Skin epidermis (tissue), 12 donors: ENCODE measurements around the gene P3H3.

ENCODE experiments used
- H3K27ac ChIP-seq, 21 experiments: fragments of 200-600 bp; sonication (generic) in 11 of 21; one replicate each; pipeline ENCODE4 v1.5.0; 2020; ENCODE audit warnings: mild to moderate bottlenecking in 3 of 21, inconsistent platforms in 2 of 21, moderate library complexity in 2 of 21
- H3K4me3 ChIP-seq, 7 experiments: fragments of 200-600 bp; sonication (generic) in 2 of 7; one replicate each; pipeline ENCODE4 v1.5.0; 2020; ENCODE audit warnings: inconsistent platforms in 2 of 7, mild to moderate bottlenecking in 2 of 7, moderate library complexity in 1 of 7

Gene P3H3

DNA sequence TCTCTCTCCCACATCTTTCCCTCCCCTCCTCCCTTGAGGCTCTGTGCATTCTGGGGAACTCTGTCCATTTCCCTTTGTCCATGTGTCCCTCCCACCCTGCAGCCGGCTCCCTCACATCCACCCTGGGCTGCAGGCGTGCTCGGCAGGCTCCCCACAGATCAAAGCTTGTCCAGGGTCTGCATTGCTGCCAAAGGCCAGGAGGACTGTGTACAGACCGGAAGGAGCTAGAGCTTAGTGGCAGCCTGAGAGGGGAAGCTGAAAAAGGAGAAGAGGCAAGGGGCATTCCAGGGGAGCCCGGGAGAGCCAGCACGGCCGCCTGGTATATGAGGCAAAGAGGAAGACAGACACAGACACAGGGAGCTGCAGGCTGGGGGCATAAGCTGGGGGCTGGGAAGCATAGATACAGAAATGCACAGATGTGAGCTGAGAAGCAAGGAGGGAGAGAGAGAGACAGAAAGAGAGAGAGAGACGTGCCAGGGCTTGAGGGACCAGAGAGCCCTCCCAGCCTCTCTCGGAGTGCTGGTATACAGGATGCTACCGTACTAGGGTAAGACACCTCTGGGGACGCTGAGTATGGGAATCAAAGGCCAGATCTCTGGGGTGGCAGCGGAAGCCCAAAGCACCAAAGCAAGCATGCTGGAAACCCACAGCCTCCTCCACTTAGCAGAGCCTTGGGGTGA lies 35.5 kb upstream of the P3H3 start:
- peak overlapping the region; percentile 1 to 48 (median 34) for H3K4me3 ChIP-seq
- H3K27ac ChIP-seq, result peak overlapping the region in 20 of 21 experiments; percentile 7 to 93 (median 56)

DNA sequence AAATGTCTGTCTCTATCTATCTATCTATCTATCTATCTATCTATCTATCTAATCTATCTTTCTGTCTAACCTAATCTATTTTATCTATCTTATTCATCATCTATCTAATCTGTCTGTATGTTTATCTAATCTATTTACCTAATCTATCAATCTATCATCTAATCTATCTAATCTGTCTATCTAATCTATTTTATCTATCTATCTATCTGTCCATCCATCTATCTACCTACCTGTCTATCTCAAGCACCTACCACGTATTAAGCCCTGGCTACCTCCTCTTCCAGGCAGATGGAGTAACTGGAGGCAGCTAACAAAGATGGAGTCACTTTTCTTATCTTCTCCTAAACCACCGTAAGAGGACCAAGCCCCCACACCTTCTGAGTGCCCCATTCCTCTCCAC lies 33.1 kb upstream of the P3H3 start:
- no peak overlapping the region for H3K27ac ChIP-seq

DNA sequence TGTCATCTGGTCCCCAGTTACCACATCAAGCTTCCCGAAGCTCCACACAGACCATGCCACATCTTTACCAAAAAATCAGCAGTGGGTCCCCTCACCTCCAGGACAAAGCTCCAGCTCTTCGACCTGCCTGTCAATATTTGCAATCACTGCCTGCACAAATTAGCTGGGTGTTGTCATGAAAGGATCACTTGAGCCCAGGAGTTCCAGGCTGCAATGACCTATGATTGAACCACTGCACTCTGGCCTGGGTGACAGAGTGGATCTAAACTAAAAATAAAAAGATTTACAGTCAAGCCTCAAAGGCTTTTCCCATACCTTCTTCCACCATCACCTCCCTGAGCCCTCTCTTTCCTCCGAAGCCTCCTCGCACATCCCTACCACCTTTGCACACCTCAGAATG lies 31.6 kb upstream of the P3H3 start:
- Histone ChIP-seq H3K27ac (no peak overlapping the region), H3K4me3 (no peak overlapping the region)

More for the DNA sequence above, 33.1 kb upstream of the P3H3 start:
- no peak overlapping the region for H3K4me3 ChIP-seq

DNA sequence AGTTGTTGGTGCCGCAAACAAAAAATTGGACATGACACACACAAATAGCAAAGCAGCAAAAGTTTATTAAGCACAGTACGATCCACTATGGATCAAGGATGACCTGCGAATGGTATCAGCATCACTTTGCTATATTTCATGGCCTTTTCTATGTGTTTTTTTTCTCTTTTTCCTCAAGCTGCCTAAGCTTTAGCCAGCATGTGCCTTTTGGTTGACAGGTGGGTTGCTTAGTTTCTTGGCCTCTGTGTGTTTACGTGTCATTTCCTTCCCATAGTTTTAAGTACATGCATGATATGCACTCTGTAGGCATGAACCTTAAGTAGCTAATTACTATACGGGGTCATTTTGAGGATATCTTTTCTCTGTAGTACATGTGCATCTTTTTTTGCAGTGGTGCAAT lies 29.1 kb upstream of the P3H3 start:
- Histone ChIP-seq H3K27ac (no peak overlapping the region), H3K4me3 (no peak overlapping the region)

DNA sequence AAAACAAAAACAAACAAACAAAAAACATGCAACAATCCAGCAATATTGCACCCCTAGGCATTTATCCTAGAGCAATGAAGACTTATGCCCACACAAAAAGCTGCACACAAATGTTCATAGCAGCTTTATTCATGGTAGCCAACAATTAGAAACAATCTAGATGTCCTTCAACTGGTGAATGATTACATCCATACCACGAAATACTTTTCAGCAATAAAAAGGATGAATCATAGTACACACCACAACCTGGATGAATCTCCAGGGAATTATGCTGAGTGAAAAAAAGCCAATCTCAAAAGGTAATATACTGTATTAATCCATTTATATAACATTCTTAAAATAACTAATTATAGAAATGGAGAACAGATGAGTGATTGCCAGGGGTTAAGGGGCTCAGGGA lies 21.0 kb upstream of the P3H3 start:
- Histone ChIP-seq H3K27ac (no peak overlapping the region), H3K4me3 (no peak overlapping the region)

DNA sequence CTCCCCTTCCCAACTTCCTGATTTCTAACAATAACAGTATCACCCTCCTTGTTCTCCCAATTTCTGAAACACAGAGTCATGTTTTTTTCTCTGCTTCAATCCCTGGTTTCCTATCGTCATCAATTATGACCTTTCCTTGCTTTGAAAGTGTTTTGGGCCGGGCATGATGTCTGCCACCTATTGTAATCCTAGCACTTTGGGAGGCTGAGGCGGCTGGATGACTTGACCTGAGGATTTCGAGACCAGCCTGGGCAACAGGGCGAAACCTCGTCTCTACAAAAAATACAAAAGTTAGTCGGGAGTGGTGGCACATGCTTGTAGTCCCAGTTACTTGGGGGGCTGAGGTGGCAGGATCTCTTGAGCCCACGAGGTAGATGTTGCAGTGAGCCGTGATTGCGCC lies 19.2 kb upstream of the P3H3 start:
- no peak overlapping the region for H3K27ac ChIP-seq

DNA sequence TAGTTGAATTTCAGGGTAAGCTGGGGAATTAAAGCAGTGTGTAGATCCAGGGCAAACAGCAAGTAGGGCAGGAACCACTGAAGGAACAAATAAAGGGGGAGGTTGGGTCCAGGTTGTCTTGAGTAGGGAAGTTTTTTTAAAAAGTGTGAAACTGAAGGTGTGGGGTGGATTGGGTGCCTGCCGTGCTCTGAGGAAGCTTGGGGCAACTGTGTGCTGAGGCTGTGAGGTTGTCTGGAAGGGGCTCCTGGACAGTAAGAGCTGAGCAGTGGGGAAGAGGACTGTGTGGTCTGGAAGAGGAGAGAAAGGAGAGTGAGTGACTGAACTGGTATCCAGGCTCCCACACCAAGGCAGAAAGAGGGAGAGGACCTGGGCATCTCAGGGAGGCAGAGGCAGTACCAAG lies 17.4 kb upstream of the P3H3 start:
- Histone ChIP-seq H3K27ac (no peak overlapping the region), H3K4me3 (no peak overlapping the region)

More for the DNA sequence above, 19.2 kb upstream of the P3H3 start:
- H3K4me3 ChIP-seq, result no peak overlapping the region

DNA sequence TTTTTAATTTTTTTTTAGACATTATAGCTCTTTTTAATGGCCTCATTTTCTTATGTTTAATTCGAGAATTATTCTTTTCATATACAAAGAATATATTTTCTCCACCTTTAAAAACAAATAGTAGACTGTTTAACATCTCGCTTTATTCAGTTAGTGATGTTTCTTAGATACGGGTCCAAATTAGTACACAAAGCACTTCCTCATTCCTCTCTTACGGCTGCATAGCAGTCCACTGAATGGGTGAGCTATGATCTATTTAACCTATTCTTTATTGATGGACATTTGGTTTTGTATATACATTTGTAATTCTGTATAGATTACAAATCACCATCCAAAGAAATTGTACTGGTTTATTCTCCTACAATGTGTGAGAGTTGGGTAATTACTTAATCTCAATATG lies 14.8 kb upstream of the P3H3 start:
- no peak overlapping the region for H3K4me3 ChIP-seq
- no peak overlapping the region for H3K27ac ChIP-seq

DNA sequence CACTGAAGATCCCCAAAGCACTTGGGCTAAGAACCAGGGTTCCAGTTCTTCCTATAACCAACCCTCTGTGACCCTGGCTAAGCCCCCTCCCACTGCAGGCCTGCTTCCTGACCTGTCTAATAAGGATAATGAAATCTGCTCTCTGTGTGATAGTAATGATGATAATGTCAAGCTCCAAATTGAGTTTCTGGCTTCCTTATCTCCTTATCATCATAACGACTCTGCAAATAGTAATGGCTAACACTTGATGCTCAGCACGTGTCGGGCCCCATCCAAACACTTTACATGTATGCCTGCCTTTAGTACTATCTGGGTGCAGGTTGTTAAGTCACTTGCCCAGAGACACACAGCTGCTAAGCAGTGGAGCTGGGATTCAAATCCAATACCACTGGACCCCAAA lies 11.6 kb upstream of the P3H3 start:
- H3K4me3 ChIP-seq, result no peak overlapping the region
- H3K27ac ChIP-seq, result no peak overlapping the region

DNA sequence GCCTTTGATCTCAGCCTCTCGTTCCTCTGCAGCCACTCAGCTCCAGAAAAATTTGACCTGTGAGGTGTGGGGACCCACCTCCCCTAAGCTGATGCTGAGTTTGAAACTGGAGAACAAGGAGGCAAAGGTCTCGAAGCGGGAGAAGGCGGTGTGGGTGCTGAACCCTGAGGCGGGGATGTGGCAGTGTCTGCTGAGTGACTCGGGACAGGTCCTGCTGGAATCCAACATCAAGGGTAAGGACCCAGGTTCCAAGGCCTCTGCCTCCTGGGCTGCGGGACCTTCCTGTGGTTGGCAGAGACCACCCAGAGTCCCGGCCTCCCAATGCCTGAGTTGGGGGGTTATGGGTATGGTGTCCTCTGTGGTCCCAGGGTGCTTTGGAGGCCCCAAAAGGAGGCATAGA lies 11.1 kb upstream of the P3H3 start:
- Histone ChIP-seq H3K27ac (no peak overlapping the region), H3K4me3 (no peak overlapping the region)

DNA sequence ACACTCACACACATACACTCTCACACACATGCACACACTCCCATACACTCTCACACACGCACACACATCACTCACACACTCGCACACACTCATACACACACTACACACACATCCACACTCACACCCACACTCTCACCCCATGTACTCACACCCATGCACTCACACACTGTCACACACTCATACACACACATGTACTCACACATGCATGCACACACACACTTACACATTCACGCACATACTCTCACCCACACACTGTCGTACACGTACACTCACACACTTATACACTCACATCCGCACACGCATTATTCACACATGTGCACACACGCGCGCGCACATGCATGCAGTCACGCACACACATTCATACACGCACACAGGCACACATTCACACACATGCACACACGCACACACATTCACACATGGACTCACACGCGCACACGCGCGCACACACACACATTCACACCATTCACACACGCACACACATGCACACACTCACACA lies 10.5 kb upstream of the P3H3 start:
- Histone ChIP-seq H3K27ac (no peak overlapping the region), H3K4me3 (no peak overlapping the region)

DNA sequence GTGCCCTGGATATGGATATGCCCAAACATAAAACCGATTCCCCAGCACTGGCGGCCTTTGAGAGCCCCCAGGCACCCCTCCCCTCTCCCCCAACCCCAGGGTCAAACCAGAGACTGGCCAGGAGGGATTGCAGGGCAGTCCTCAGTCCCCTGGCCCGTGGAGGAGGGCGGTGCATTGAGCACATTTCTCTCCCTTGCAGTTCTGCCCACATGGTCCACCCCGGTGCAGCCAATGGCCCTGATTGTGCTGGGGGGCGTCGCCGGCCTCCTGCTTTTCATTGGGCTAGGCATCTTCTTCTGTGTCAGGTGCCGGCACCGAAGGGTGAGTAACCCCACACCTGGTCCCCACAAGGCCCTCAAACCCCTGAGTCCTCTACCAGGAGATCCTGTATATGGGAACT lies 10.0 kb upstream of the P3H3 start:
- no peak overlapping the region for H3K27ac ChIP-seq
- H3K4me3 ChIP-seq, result no peak overlapping the region

DNA sequence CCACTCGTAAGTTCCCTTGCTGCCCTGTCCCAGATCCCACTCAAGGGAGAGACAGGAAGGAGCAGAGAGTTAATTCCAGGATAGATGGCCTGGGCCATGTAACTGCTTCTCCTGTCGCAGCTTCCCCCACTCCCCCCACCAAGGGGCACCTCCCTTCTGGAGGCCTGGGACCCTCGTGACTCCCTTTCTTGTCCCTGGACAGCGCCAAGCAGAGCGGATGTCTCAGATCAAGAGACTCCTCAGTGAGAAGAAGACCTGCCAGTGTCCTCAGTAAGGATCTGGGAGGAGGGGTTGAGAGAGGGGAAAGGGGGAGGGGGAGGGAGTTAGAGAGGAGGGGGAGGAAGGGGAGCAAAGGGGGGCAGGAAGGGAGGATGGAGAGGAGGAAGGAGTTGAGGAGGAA lies 9.6 kb upstream of the P3H3 start:
- no peak overlapping the region for H3K27ac ChIP-seq
- no peak overlapping the region for H3K4me3 ChIP-seq

DNA sequence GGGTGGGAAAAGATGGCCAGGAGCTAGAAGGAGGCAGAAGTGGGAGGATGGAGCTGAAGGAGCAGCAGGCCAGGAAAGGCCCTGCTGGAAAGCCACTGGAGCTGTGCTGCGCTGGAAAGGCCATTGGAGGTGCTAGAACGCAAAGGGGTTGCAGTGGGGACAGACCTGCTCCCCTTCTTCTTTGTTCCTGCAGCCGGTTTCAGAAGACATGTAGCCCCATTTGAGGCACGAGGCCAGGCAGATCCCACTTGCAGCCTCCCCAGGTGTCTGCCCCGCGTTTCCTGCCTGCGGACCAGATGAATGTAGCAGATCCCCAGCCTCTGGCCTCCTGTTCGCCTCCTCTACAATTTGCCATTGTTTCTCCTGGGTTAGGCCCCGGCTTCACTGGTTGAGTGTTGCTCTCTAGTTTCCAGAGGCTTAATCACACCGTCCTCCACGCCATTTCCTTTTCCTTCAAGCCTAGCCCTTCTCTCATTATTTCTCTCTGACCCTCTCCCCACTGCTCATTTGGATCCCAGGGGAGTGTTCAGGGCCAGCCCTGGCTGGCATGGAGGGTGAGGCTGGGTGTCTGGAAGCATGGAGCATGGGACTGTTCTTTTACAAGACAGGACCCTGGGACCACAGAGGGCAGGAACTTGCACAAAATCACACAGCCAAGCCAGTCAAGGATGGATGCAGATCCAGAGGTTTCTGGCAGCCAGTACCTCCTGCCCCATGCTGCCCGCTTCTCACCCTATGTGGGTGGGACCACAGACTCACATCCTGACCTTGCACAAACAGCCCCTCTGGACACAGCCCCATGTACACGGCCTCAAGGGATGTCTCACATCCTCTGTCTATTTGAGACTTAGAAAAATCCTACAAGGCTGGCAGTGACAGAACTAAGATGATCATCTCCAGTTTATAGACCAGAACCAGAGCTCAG lies 8.8 kb upstream of the P3H3 start:
- H3K4me3 ChIP-seq, result no peak overlapping the region
- no peak overlapping the region for H3K27ac ChIP-seq

DNA sequence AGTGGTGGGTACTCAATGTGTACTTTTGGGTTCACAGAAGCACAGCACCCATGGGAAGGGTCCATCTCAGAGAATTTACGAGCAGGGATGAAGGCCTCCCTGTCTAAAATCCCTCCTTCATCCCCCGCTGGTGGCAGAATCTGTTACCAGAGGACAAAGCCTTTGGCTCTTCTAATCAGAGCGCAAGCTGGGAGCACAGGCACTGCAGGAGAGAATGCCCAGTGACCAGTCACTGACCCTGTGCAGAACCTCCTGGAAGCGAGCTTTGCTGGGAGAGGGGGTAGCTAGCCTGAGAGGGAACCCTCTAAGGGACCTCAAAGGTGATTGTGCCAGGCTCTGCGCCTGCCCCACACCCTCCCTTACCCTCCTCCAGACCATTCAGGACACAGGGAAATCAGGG lies 8.0 kb upstream of the P3H3 start:
- no peak overlapping the region for H3K4me3 ChIP-seq
- no peak overlapping the region for H3K27ac ChIP-seq

DNA sequence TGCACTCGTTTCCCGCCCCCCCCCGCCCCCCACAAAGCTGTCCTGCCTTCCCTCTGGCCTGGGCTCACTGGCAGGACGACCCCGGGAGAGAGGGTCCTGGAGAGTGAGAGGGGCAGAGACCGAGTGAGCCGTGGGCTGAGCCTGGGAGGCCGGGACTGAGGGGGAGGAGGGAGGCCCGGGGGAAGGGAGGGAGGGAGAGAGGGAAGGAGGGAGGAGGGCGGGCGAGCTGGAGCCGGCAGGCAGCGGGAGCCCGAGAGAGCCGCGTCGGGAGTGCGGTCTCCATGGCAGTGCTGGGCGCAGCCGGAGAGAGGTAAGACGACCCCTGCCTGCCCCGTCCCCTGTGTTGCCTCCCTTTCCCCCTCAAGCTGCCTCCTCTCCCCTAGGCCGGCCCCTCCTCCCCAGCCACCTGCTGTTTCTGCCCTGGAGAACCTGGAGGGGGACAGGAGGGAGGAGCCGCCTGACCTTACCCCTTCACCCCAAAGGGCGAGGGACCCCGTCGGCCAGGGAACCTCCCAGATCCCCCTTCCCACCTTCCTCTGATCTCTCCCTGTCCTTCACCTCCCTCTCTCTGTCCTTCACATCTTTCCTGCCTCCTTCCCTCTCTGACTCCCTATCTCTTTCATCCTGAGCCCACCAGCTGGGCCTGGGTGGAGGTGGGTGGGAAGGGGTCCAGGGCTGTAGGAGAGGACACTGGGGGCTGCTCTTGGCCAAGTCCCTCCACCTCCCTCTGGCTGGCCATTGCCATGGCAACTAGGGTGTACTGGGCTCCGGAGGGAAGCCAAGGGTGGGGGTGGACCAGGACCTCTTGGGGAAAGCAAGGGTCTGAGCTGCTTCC lies 6.4 kb upstream of the P3H3 start, which contains the start of gene GPR162:
GPR162 (plus strand) TSS at position 231 of the 835 bp plus-strand sequence. CDS start 2,078 bp downstream, outside the sequence.
- Histone ChIP-seq H3K4me3 (peak within 1 kb of the TSS; percentile 13 to 44 (median 31)), H3K27ac (peak within 1 kb of the TSS in 11 of 21 experiments; percentile 5 to 62 (median 46))

DNA sequence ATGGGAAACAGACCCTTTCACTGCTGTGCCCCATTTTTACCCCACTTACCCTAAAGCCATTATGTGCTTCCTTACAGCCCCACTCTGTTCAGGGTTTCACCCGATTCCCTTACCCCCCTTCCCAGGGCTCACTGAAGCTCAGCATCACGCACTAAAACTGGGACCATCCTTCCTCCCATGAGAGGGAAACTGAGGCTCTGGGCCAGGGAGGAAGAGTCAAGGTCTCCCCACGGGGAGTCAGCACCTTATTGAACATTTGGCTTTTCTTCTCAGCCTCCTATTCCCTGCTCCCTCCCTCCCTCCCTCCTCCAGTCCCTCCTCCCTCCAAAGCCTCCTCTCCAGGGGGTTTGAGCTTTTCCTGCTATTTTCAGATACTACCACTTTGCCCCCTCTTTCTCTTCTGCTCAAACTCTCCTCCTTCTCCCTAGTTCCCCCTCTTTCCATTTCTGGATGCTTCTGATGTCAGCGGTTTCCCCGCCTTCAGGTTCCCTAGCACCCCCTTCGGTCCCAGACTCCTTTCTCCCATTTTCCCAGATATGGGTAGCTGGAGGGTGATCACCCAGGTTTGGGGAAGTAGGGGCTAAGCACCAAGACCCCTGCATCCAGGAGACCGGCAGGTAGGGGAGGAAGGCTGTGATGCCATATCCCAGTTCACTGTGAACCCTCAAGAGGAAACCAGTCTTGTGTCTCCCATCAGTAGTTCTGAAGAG lies 5.6 kb upstream of the P3H3 start:
- Histone ChIP-seq H3K27ac (no peak overlapping the region), H3K4me3 (peak overlapping the region in 1 of 7 experiments; percentile 29)

DNA sequence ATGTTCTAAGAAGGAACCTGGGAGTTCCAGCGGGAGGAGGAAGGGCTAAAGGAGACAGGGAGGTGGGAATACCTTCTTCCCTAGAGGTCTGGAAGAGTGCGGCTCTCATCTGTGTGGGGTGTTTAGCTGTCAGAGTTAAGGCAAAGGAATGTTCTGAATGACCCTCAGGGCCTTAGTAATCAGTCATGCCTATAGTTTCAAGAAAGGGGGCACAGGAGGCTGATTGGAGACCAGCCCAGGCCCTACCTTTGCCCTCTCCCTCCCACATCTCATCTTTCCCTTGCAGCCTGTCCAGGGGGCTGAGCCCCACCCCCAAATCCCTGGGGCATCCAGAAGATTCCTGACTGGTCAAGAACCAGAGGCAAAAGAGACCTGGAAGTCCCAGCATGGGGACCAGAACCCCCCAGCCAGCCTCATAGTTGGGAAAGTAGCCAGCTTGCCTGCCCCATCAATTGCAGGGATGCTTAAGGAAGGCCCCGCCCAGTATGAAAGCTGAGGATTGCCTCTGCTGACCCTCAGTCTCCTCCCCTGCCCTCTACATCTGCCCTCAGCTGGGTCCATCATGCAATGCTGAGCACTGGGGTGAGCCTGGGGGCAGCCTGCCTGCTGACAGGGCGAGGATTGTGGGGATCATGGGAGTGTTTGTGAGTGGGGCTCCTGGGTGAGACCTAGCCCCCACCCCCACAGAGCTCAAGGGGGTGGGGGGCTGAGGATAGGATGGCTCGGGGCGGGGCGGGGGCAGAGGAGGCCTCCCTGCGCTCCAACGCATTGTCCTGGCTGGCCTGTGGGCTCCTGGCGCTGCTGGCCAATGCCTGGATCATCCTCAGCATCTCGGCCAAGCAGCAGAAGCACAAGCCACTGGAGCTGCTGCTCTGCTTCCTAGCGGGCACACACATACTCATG lies 4.8 kb upstream of the P3H3 start:
- Histone ChIP-seq H3K4me3 (no peak overlapping the region), H3K27ac (no peak overlapping the region)
